ENCODE measurements around the gene ARRDC2.

GRCh38 chr19:17974551-17974950, 33.4 kb upstream of the ARRDC2 start:
- no peak for TF ChIP-seq YY1 (IDR thresholded peaks at IDR 0.05; ENCODE audit: insufficient read depth, insufficient read length)
- no peak for TF ChIP-seq ZNF274 (IDR thresholded peaks at IDR 0.05; ENCODE audit: low read depth, low read length)
